GM12878 (cell line): ENCODE data around the gene KIZ.

ENCODE experiments used
- CBFB ChIP-seq: IDR thresholded peaks from 2 replicates; pipeline ENCODE4 v1.6.1; 2016; ENCODE audit warnings: antibody characterized with exemption, low read depth
- CREM ChIP-seq: IDR thresholded peaks from 2 replicates; pipeline ENCODE4 v1.6.1; 2014; ENCODE audit warnings: antibody characterized with exemption, low read depth
- EED ChIP-seq: sonication (generic); IDR thresholded peaks from 2 replicates; pipeline ENCODE4 v1.6.1; 2016; ENCODE audit warnings: antibody characterized with exemption, low read depth
- FOXM1 ChIP-seq: IDR thresholded peaks from 2 replicates; pipeline ENCODE4 v1.6.1; 2012; ENCODE audit warnings: low read depth, mild to moderate bottlenecking, inconsistent platforms, low read length, moderate library complexity
- KLF5 ChIP-seq: fragments of 450-650 bp; IDR thresholded peaks from 2 replicates; pipeline ENCODE4 v1.6.1; 2014; ENCODE audit warnings: mild to moderate bottlenecking; ENCODE audit not compliant: partially characterized antibody
- POLR2A ChIP-seq: IDR thresholded peaks from 2 replicates; pipeline ENCODE4 v1.6.1; 2011; ENCODE audit warnings: low read depth, mild to moderate bottlenecking, low read length
- TF ChIP-seq, protein P1 (sequence below), 3 experiments: IDR thresholded peaks in 2 of 3; conservative IDR thresholded peaks in 1 of 3; 2 replicates each; pipeline ENCODE4 v1.5.1; 2011; ENCODE audit warnings: low read depth in 3 of 3, low read length in 3 of 3, mild to moderate bottlenecking in 3 of 3, control low read depth in 2 of 3, moderate library complexity in 2 of 3, inconsistent platforms in 1 of 3, mixed read lengths in 1 of 3; ENCODE audit not compliant: control insufficient read depth in 2 of 3, insufficient read depth in 1 of 3; ENCODE audit errors: extremely low read depth in 1 of 3

DNA sequence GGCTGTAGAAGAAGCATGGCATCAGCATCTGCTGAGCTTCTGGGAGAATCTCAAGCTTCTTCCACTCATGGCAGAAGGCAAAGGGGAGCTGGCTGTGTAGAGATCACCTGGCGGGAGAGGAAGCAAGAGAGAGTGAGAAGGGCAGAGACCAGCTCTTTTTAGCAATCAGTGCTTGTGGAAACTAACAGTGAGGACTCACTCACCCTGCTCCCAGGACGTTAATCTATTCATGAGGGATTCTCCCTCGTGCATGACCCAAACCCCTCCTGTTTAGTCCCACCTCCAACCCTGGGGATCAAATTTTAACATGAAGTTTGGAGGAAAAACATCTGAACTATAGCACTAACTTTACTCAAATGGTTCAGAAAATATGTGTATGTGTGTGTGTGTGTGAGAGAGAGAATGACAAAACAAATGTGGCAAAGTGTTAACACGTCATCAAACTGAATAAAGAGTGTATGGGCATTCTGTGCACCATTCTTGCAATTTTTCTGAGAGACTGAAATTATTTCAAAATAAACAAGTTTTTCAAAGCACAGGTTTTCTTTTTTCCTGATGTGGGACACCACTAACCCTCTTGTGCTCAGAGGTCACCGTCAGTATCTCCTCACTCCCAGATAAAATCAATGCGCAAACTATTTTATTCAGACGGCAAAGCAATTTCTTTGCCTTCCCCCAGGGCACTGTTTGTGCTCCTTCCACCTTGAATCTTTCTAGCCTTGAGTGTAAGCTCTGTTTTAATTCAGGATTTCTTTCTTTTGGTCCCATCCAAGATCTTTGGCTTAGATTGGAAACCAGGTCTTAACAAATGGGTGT lies 154.0 kb downstream of the KIZ start:
- TF ChIP-seq CREM, result no peak
- no peak for TF ChIP-seq POLR2A
- TF ChIP-seq FOXM1, result no peak
- TF ChIP-seq KLF5, result no peak
- TF ChIP-seq, protein P1, sequence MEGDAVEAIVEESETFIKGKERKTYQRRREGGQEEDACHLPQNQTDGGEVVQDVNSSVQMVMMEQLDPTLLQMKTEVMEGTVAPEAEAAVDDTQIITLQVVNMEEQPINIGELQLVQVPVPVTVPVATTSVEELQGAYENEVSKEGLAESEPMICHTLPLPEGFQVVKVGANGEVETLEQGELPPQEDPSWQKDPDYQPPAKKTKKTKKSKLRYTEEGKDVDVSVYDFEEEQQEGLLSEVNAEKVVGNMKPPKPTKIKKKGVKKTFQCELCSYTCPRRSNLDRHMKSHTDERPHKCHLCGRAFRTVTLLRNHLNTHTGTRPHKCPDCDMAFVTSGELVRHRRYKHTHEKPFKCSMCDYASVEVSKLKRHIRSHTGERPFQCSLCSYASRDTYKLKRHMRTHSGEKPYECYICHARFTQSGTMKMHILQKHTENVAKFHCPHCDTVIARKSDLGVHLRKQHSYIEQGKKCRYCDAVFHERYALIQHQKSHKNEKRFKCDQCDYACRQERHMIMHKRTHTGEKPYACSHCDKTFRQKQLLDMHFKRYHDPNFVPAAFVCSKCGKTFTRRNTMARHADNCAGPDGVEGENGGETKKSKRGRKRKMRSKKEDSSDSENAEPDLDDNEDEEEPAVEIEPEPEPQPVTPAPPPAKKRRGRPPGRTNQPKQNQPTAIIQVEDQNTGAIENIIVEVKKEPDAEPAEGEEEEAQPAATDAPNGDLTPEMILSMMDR (IDR thresholded peaks at IDR 0.05 in 2 of 3, conservative IDR thresholded peaks at IDR 0.05 in 1 of 3; ENCODE audit: control insufficient read depth in 2 of 3, extremely low read depth in 1 of 3, insufficient read depth in 1 of 3, low read depth in 3 of 3, low read length in 3 of 3), result no peak
- TF ChIP-seq CBFB, result no peak
- TF ChIP-seq EED, result no peak
